H1 (cell line): ENCODE measurements around the gene ANKRD13C. TPM values are rescaled to one million over a fixed set of nuclear protein-coding genes. Genes with fewer than 3 reads are reported as not detected.

Experiments
- BACH1 ChIP-seq: IDR thresholded peaks from 2 replicates; pipeline ENCODE4 v1.6.1; 2012; ENCODE audit warnings: low read length, improper control_type of control experiment
- BRCA1 ChIP-seq: IDR thresholded peaks from 2 replicates; pipeline ENCODE4 v1.6.1; 2012; ENCODE audit warnings: low read depth, low read length, improper control_type of control experiment
- CBX5 ChIP-seq: fragments of 300-800, 300-1000 bp; sonication (generic); IDR thresholded peaks from 2 replicates; pipeline ENCODE4 v1.7.1; 2016; ENCODE audit warnings: antibody characterized with exemption, low read length, low read depth
- HDAC6 ChIP-seq: IDR thresholded peaks from one replicate; pipeline ENCODE4 v1.7.1; 2012; ENCODE audit warnings: low read depth, mild to moderate bottlenecking, inconsistent platforms, low read length, moderate library complexity
- JUN ChIP-seq: IDR thresholded peaks from 2 replicates; pipeline ENCODE4 v1.6.1; 2011; ENCODE audit warnings: low read depth, mild to moderate bottlenecking, improper control_type of control experiment, low read length
- PHF8 ChIP-seq: fragments of 200-600 bp; sonication (generic); conservative IDR thresholded peaks from 2 replicates; pipeline ENCODE4 v1.7.1; 2012; ENCODE audit warnings: low read depth, mild to moderate bottlenecking, inconsistent platforms, low read length, moderate library complexity
- SAP30 ChIP-seq: fragments of 300-600 bp; sonication (generic); IDR thresholded peaks from 2 replicates; pipeline ENCODE4 v1.7.1; 2012; ENCODE audit warnings: low read length, moderate library complexity, mild to moderate bottlenecking, inconsistent platforms; ENCODE audit not compliant: insufficient read depth, insufficient replicate concordance
- SP4 ChIP-seq: IDR thresholded peaks from 2 replicates; pipeline ENCODE4 v1.6.1; 2012; ENCODE audit warnings: low read length, inconsistent platforms
- TBP ChIP-seq: IDR thresholded peaks from 2 replicates; pipeline ENCODE4 v1.6.1; 2011; ENCODE audit warnings: low read depth, low read length, improper control_type of control experiment
- polyA plus RNA-seq, 7 experiments: library from polyadenylated mRNA; depleted of rRNA in 3 of 7; stranded (reverse) in 5 of 7; unstranded in 2 of 7; fragments of >200 nt in 5 of 7; fragments of 200-250 nt in 2 of 7; gene quantifications; 1 replicate in 5 of 7; 2 replicates in 1 of 7; 4 replicates in 1 of 7; pipeline versions ENCODE4 v1.2.1 to v1.2.3, GENCODE V29; 2011 to 2013; ENCODE audit warnings: missing spikeins in 2 of 7, mixed read lengths in 2 of 7
- total RNA-seq: library from RNA; stranded (reverse); fragmentation: NEBNext Ultra II Directional; extraction: Animal tissue kit (Norgen Biotek cat#: 25700); gene quantifications from 2 replicates; pipeline ENCODE4 v1.2.1, GENCODE V29; 2021
- TF ChIP-seq, protein P1 (sequence below): fragments of 300-600 bp; sonication (generic); IDR thresholded peaks from 2 replicates; pipeline ENCODE4 v1.7.1; 2012; ENCODE audit warnings: low read length, moderate library complexity, mild to moderate bottlenecking, inconsistent platforms; ENCODE audit not compliant: insufficient replicate concordance

Gene ANKRD13C
- total and polyA plus RNA-seq, 2 of the 8 experiments (the other 6 are each of a cell fraction or from before 2014, with no cell fraction given) = 4.8 to 21.7 TPM

DNA sequence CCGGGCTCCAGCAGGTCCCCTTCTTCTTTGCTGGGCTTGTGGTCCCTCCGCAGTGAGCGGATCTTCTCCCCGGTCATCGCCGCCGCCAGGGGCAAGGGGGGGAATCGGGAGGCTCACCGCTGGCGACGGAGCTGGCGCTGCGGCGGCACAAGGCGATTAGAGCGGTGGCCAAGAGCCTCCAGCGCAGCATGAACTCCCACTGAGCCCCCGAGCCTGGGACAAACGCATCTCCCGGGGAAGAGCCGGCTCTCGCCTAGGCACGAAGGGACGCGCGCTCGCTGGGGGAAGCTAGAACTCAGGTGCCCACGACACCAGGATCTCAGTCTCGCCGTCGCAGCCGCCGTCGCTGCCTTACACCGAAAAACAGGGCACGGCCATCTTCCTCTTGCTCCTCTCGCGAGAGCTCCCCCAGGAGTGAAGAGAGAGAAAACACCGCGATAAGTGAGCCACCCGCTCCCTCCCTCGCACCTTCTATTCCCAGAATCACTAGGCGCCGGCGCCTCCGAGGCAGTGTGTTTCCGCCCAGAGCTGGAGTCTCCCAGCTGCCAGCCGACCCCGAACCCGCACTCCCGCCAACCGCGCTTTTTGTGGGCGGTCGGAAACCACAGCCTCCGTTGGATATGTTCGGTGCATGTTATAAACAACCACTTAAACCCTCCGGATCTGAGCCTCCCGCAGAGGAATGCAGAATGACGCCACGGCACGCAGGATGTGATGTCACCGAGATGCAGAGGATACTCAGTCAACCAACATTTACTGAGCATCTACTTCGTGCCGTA is at the start of gene ANKRD13C (continued):
- TF ChIP-seq CBX5 (no peak), SP4 (no peak), SAP30 (peak; percentile 76), JUN (no peak), BACH1 (no peak), HDAC6 (no peak), BRCA1 (peak; percentile 91), PHF8 (peak; percentile 98), TBP (peak; percentile 91)
- TF ChIP-seq, protein P1, sequence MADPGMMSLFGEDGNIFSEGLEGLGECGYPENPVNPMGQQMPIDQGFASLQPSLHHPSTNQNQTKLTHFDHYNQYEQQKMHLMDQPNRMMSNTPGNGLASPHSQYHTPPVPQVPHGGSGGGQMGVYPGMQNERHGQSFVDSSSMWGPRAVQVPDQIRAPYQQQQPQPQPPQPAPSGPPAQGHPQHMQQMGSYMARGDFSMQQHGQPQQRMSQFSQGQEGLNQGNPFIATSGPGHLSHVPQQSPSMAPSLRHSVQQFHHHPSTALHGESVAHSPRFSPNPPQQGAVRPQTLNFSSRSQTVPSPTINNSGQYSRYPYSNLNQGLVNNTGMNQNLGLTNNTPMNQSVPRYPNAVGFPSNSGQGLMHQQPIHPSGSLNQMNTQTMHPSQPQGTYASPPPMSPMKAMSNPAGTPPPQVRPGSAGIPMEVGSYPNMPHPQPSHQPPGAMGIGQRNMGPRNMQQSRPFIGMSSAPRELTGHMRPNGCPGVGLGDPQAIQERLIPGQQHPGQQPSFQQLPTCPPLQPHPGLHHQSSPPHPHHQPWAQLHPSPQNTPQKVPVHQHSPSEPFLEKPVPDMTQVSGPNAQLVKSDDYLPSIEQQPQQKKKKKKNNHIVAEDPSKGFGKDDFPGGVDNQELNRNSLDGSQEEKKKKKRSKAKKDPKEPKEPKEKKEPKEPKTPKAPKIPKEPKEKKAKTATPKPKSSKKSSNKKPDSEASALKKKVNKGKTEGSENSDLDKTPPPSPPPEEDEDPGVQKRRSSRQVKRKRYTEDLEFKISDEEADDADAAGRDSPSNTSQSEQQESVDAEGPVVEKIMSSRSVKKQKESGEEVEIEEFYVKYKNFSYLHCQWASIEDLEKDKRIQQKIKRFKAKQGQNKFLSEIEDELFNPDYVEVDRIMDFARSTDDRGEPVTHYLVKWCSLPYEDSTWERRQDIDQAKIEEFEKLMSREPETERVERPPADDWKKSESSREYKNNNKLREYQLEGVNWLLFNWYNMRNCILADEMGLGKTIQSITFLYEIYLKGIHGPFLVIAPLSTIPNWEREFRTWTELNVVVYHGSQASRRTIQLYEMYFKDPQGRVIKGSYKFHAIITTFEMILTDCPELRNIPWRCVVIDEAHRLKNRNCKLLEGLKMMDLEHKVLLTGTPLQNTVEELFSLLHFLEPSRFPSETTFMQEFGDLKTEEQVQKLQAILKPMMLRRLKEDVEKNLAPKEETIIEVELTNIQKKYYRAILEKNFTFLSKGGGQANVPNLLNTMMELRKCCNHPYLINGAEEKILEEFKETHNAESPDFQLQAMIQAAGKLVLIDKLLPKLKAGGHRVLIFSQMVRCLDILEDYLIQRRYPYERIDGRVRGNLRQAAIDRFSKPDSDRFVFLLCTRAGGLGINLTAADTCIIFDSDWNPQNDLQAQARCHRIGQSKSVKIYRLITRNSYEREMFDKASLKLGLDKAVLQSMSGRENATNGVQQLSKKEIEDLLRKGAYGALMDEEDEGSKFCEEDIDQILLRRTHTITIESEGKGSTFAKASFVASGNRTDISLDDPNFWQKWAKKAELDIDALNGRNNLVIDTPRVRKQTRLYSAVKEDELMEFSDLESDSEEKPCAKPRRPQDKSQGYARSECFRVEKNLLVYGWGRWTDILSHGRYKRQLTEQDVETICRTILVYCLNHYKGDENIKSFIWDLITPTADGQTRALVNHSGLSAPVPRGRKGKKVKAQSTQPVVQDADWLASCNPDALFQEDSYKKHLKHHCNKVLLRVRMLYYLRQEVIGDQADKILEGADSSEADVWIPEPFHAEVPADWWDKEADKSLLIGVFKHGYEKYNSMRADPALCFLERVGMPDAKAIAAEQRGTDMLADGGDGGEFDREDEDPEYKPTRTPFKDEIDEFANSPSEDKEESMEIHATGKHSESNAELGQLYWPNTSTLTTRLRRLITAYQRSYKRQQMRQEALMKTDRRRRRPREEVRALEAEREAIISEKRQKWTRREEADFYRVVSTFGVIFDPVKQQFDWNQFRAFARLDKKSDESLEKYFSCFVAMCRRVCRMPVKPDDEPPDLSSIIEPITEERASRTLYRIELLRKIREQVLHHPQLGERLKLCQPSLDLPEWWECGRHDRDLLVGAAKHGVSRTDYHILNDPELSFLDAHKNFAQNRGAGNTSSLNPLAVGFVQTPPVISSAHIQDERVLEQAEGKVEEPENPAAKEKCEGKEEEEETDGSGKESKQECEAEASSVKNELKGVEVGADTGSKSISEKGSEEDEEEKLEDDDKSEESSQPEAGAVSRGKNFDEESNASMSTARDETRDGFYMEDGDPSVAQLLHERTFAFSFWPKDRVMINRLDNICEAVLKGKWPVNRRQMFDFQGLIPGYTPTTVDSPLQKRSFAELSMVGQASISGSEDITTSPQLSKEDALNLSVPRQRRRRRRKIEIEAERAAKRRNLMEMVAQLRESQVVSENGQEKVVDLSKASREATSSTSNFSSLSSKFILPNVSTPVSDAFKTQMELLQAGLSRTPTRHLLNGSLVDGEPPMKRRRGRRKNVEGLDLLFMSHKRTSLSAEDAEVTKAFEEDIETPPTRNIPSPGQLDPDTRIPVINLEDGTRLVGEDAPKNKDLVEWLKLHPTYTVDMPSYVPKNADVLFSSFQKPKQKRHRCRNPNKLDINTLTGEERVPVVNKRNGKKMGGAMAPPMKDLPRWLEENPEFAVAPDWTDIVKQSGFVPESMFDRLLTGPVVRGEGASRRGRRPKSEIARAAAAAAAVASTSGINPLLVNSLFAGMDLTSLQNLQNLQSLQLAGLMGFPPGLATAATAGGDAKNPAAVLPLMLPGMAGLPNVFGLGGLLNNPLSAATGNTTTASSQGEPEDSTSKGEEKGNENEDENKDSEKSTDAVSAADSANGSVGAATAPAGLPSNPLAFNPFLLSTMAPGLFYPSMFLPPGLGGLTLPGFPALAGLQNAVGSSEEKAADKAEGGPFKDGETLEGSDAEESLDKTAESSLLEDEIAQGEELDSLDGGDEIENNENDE = no peak
